Neuronal stem cell (in vitro differentiated cells): ENCODE data around the gene SLC12A9.
"Not testable (repeated sequence)": the region's sequence is repeated elsewhere in the genome, so short reads cannot be mapped to it uniquely, and the experiment has no call there.

Experiments
- DNase-seq: peaks from one replicate; pipeline ENCODE4 v3.0.0-alpha.2; 2013; ENCODE audit warnings: low spot score
- H2AFZ ChIP-seq: one replicate; pipeline ENCODE4 v1.6.1; 2013; ENCODE audit warnings: mild to moderate bottlenecking, low read length, inconsistent platforms
- H2AK5ac ChIP-seq: 2 replicates; pipeline ENCODE4 v1.6.1; 2013; ENCODE audit warnings: low read depth, mild to moderate bottlenecking, inconsistent platforms, low read length, moderate library complexity, mixed read lengths
- H2BK120ac ChIP-seq: 2 replicates; pipeline ENCODE4 v1.6.1; 2013; ENCODE audit warnings: low read depth, mild to moderate bottlenecking, inconsistent platforms, low read length, moderate library complexity, mixed read lengths
- H2BK12ac ChIP-seq: one replicate; pipeline ENCODE4 v1.6.1; 2013; ENCODE audit warnings: low read length, inconsistent platforms
- H2BK15ac ChIP-seq: 2 replicates; pipeline ENCODE4 v1.6.1; 2013; ENCODE audit warnings: mild to moderate bottlenecking, low read length, inconsistent platforms, mixed read lengths
- H2BK5ac ChIP-seq: one replicate; pipeline ENCODE4 v1.6.1; 2013; ENCODE audit warnings: inconsistent platforms, mild to moderate bottlenecking, low read length, moderate library complexity
- H3K14ac ChIP-seq: one replicate; pipeline ENCODE4 v1.6.1; 2013; ENCODE audit warnings: low read length, inconsistent platforms
- H3K18ac ChIP-seq: 2 replicates; pipeline ENCODE4 v1.6.1; 2013; ENCODE audit warnings: low read length, inconsistent platforms
- H3K23ac ChIP-seq: 2 replicates; pipeline ENCODE4 v1.6.1; 2013; ENCODE audit warnings: low read depth, mild to moderate bottlenecking, mixed read lengths, low read length, inconsistent platforms; ENCODE audit not compliant: poor library complexity
- H3K27ac ChIP-seq: replicated peaks from 3 replicates; pipeline ENCODE4 v1.5.1; 2013; ENCODE audit warnings: low read length, inconsistent platforms
- H3K27me3 ChIP-seq, 3 experiments: 2 replicates each; pipeline ENCODE4 v1.6.1; 2013; ENCODE audit warnings: low read length in 3 of 3, mild to moderate bottlenecking in 2 of 3, inconsistent platforms in 1 of 3, low read depth in 1 of 3, mixed read lengths in 1 of 3, moderate library complexity in 1 of 3; ENCODE audit not compliant: control insufficient read depth in 3 of 3, insufficient read depth in 3 of 3
- H3K36me3 ChIP-seq, 2 donors: replicated peaks in 1 of 2; 2 replicates each; pipeline ENCODE4 v1.6.1; 2013; ENCODE audit warnings: low read length in 2 of 2; ENCODE audit not compliant: control insufficient read depth in 2 of 2, insufficient read depth in 2 of 2
- H3K4ac ChIP-seq: 2 replicates; pipeline ENCODE4 v1.6.1; 2013; ENCODE audit warnings: inconsistent platforms, mild to moderate bottlenecking, low read length, moderate library complexity
- H3K4me1 ChIP-seq, 2 donors: 1 replicate in 1 of 2; 2 replicates in 1 of 2; pipeline ENCODE4 v1.6.1; 2013; ENCODE audit warnings: low read length in 2 of 2, low read depth in 1 of 2; ENCODE audit not compliant: control insufficient read depth in 2 of 2, insufficient read depth in 1 of 2
- H3K4me2 ChIP-seq: one replicate; pipeline ENCODE4 v1.6.1; 2013; ENCODE audit warnings: mild to moderate bottlenecking, low read length, inconsistent platforms; ENCODE audit not compliant: insufficient read depth, poor library complexity, severe bottlenecking
- H3K4me3 ChIP-seq, 2 donors: 2 replicates each; pipeline ENCODE4 v1.5.1; 2013; ENCODE audit warnings: low read length in 2 of 2, mild to moderate bottlenecking in 2 of 2, inconsistent platforms in 1 of 2, moderate library complexity in 1 of 2
- H3K79me1 ChIP-seq: one replicate; pipeline ENCODE4 v1.6.1; 2013; ENCODE audit warnings: low read depth, mild to moderate bottlenecking, inconsistent platforms, low read length, moderate library complexity
- H3K9ac ChIP-seq: one replicate; pipeline ENCODE4 v1.6.1; 2013; ENCODE audit warnings: mild to moderate bottlenecking, low read depth, low read length, inconsistent platforms; ENCODE audit not compliant: poor library complexity
- H3K9me3 ChIP-seq, 2 donors: replicated peaks in 1 of 2; 2 replicates each; pipeline versions ENCODE3 to v1.6.1; 2013; ENCODE audit warnings: low read length in 2 of 2, mild to moderate bottlenecking in 2 of 2, inconsistent platforms in 1 of 2, low read depth in 1 of 2, mixed read lengths in 1 of 2, moderate library complexity in 1 of 2; ENCODE audit not compliant: control insufficient read depth in 2 of 2, insufficient read depth in 1 of 2
- H4K8ac ChIP-seq: one replicate; pipeline ENCODE4 v1.6.1; 2013; ENCODE audit warnings: low read depth, mild to moderate bottlenecking, inconsistent platforms, low read length, moderate library complexity
- H4K91ac ChIP-seq: one replicate; pipeline ENCODE4 v1.6.1; 2013; ENCODE audit warnings: low read length, low read depth, mild to moderate bottlenecking, inconsistent platforms; ENCODE audit not compliant: poor library complexity
- WGBS, 2 donors: extraction: QIAGEN DNeasy Blood & Tissue Kit; methylation state at CpG; one replicate each; pipeline ENCODE4 v1.1.7; 2013; ENCODE audit warnings: missing lambda C conversion rate in 2 of 2, mixed read lengths in 1 of 2; ENCODE audit not compliant: insufficient read length in 2 of 2, insufficient replicate concordance in 1 of 2; ENCODE audit errors: extremely low coverage in 2 of 2; 5-methylcytosine and 5-hydroxymethylcytosine counted together

Gene SLC12A9

GRCh38 chr7:100847360-100847759, 5.2 kb upstream of the SLC12A9 start:
- no peak overlapping the region for H4K8ac ChIP-seq
- H3K9ac ChIP-seq = no peak overlapping the region
- H2BK120ac ChIP-seq = no peak overlapping the region
- H3K79me1 ChIP-seq = no peaks in the 10 kb centered on the region
- no peak overlapping the region for H3K18ac ChIP-seq
- no peak overlapping the region for H3K4me2 ChIP-seq
- H3K4me1 ChIP-seq = peaks cover 1 to 2% of the 10 kb centered on the region in 2 donors
- H3K4me3 ChIP-seq = no peak overlapping the region
- H3K9me3 ChIP-seq = no peaks in the 10 kb centered on the region
- H3K14ac ChIP-seq = no peak overlapping the region
- no peak overlapping the region for H3K23ac ChIP-seq
- no CpG with 5 or more reads among the region's 4 CpGs for WGBS, 2 donors
- no peak overlapping the region for H3K27ac ChIP-seq
- no peaks in the 10 kb centered on the region for H3K36me3 ChIP-seq
- H2AK5ac ChIP-seq = no peak overlapping the region
- H4K91ac ChIP-seq = no peak overlapping the region
- H3K4ac ChIP-seq = no peak overlapping the region
- no peaks in the 10 kb centered on the region for H3K27me3 ChIP-seq
- no peak overlapping the region for H2BK12ac ChIP-seq
- no peak overlapping the region for H2BK15ac ChIP-seq
- H2BK5ac ChIP-seq = no peak overlapping the region
- no peak for DNase-seq
- no peak overlapping the region for H2AFZ ChIP-seq

- Histone ChIP-seq H2BK120ac (no peak overlapping the region), H3K4me1 (peaks cover 5 to 6% of the 10 kb centered on the region in 2 donors), H3K9ac (no peak overlapping the region), H2BK12ac (no peak overlapping the region), H2AFZ (no peak overlapping the region), H3K4me3 (no peak overlapping the region), H4K8ac (no peak overlapping the region), H3K18ac (no peak overlapping the region), H3K4me2 (no peak overlapping the region), H3K23ac (peak overlapping the region; percentile 43), H3K14ac (no peak overlapping the region), H3K79me1 (no peaks in the 10 kb centered on the region), H2AK5ac (peak overlapping the region; percentile 35), H3K9me3 (no peaks in the 10 kb centered on the region), H4K91ac (no peak overlapping the region), H3K27ac (no peak overlapping the region), H3K4ac (no peak overlapping the region), H2BK5ac (no peak overlapping the region), H2BK15ac (no peak overlapping the region), H3K27me3 (no peaks in the 10 kb centered on the region), H3K36me3 (no peaks in the 10 kb centered on the region)
- no CpG with 5 or more reads among the region's 14 CpGs for WGBS, 2 donors
- DNase-seq = no peak
Observed at GRCh38 chr7:100854146-100854895, 1.8 kb downstream of the SLC12A9 start.

GRCh38 chr7:100854899-100855298, 2.4 kb downstream of the SLC12A9 start:
- not testable (repeated sequence) for H3K14ac ChIP-seq, H2BK15ac ChIP-seq, H3K36me3 ChIP-seq, H3K18ac ChIP-seq, H3K79me1 ChIP-seq, H3K9ac ChIP-seq, H3K4me3 ChIP-seq, H3K9me3 ChIP-seq, H2AFZ ChIP-seq, H4K91ac ChIP-seq, H2BK5ac ChIP-seq, H4K8ac ChIP-seq, H3K4ac ChIP-seq, H3K27ac ChIP-seq, H3K4me2 ChIP-seq, H2AK5ac ChIP-seq, DNase-seq, H3K27me3 ChIP-seq, H2BK12ac ChIP-seq, H3K4me1 ChIP-seq, H2BK120ac ChIP-seq
- H3K23ac ChIP-seq = peak overlapping the region; percentile 43
- WGBS, 2 donors = no CpG with 5 or more reads among the region's 9 CpGs

DNA sequence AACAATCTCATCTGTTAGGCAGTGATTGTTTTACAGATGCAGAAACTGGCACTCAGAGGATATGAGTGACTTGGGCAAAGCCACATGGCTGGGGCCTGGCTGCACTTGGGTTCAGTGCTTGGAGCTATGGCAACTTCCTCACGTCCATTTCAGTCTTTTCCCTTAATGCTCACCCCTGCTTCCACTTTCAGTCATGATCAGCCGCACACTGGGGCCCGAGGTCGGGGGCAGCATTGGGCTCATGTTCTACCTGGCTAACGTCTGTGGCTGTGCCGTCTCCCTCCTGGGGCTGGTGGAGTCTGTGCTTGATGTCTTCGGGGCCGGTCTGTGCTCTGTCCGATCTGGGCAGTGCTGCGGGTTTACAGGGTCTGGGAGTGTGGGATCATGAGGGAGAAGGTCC, 3.0 kb downstream of the SLC12A9 start:
- H3K36me3 ChIP-seq = peaks cover 3% of the 10 kb centered on the region in 2 donors
- no peak overlapping the region for H2BK15ac ChIP-seq
- H3K9me3 ChIP-seq = no peaks in the 10 kb centered on the region
- no peak overlapping the region for H3K4me2 ChIP-seq
- no peak overlapping the region for H2AK5ac ChIP-seq
- H3K23ac ChIP-seq = no peak overlapping the region
- H4K8ac ChIP-seq = no peak overlapping the region
- H3K4me1 ChIP-seq = peaks cover 5 to 6% of the 10 kb centered on the region in 2 donors
- H3K27ac ChIP-seq = no peak overlapping the region
- H3K9ac ChIP-seq = peak overlapping the region; percentile 12
- WGBS, 2 donors = no CpG with 5 or more reads among the region's 10 CpGs
- no peak overlapping the region for H3K4me3 ChIP-seq
- H2BK12ac ChIP-seq = peak overlapping the region; percentile 4
- no peak overlapping the region for H3K14ac ChIP-seq
- H2BK120ac ChIP-seq = no peak overlapping the region
- no peaks in the 10 kb centered on the region for H3K27me3 ChIP-seq
- H3K79me1 ChIP-seq = peaks cover 2% of the 10 kb centered on the region
- no peak overlapping the region for H4K91ac ChIP-seq
- no peak overlapping the region for H2AFZ ChIP-seq
- no peak overlapping the region for H3K18ac ChIP-seq
- no peak for DNase-seq
- H2BK5ac ChIP-seq = peak overlapping the region; percentile 79
- no peak overlapping the region for H3K4ac ChIP-seq
